H1 (cell line): ENCODE results near the gene ANKFN1. TPM values are rescaled to one million over a fixed set of nuclear protein-coding genes. Genes with fewer than 3 reads are reported as not detected.

ENCODE experiments used
- CTCF ChIA-PET: fragments of 300-600 bp; sonication (Branson Sonifier 250); formaldehyde crosslinking; loops from one replicate; lab custom pipeline; 2021; ENCODE audit not compliant: partially characterized antibody; lab: Charles Lee
- POLR2A ChIA-PET: fragments of 300-600 bp; sonication (Branson Sonifier 250); formaldehyde crosslinking; loops from one replicate; lab custom pipeline; 2021; ENCODE audit warnings: inconsistent platforms; ENCODE audit not compliant: partially characterized antibody; lab: Charles Lee
- DNase-seq, 2 experiments: peaks; one replicate each; pipeline versions ENCODE4 v3.0.0 to v3.0.0-alpha.2; 2010 to 2022; ENCODE audit warnings: low spot score in 2 of 2, low read depth in 1 of 2, mixed read lengths in 1 of 2
- FAIRE-seq: peaks from 2 replicates; lab custom pipeline; 2011; peaks lifted over from hg19 to GRCh38; lab: Jason Lieb, UNC
- H2AFZ ChIP-seq: 2 replicates; pipeline ENCODE4 v1.8.1; 2012; ENCODE audit warnings: low read length, inconsistent platforms
- H2AK5ac ChIP-seq: 2 replicates; pipeline ENCODE4 v1.6.1; 2013; ENCODE audit warnings: low read depth, low read length
- H2BK120ac ChIP-seq: replicated peaks from 2 replicates; pipeline ENCODE3; 2013; ENCODE audit warnings: low read depth, low read length, inconsistent platforms
- H2BK12ac ChIP-seq: 2 replicates; pipeline ENCODE4 v1.6.1; 2013; ENCODE audit warnings: low read depth, low read length
- H2BK15ac ChIP-seq: 2 replicates; pipeline ENCODE4 v1.6.1; 2013; ENCODE audit warnings: low read length
- H2BK20ac ChIP-seq: 2 replicates; pipeline ENCODE4 v1.6.1; 2013; ENCODE audit warnings: low read length
- H2BK5ac ChIP-seq: 2 replicates; pipeline ENCODE4 v1.6.1; 2013; ENCODE audit warnings: low read depth, low read length
- H3K14ac ChIP-seq: 2 replicates; pipeline ENCODE4 v1.6.1; 2013; ENCODE audit warnings: inconsistent platforms; ENCODE audit not compliant: insufficient read length
- H3K18ac ChIP-seq: 2 replicates; pipeline ENCODE4 v1.6.1; 2013; ENCODE audit warnings: low read length; ENCODE audit errors: extremely low read depth
- H3K23ac ChIP-seq: 2 replicates; pipeline ENCODE4 v1.6.1; 2013; ENCODE audit warnings: inconsistent platforms; ENCODE audit not compliant: insufficient read length
- H3K23me2 ChIP-seq: 2 replicates; pipeline ENCODE4 v1.6.1; 2013; ENCODE audit warnings: low read depth, low read length
- H3K27ac ChIP-seq: 2 replicates; pipeline ENCODE4 v1.6.1; 2011; ENCODE audit warnings: low read depth, low read length, inconsistent platforms
- H3K27me3 ChIP-seq, 4 experiments: replicated peaks in 1 of 4; 1 replicate in 1 of 4; 2 replicates in 3 of 4; pipeline versions ENCODE4 v1.6.1 to v1.8.1; 2011 to 2013; ENCODE audit warnings: low read length in 3 of 4, mild to moderate bottlenecking in 3 of 4, inconsistent platforms in 2 of 4, mixed read lengths in 2 of 4, moderate library complexity in 1 of 4; ENCODE audit not compliant: control insufficient read depth in 3 of 4, insufficient read depth in 3 of 4; ENCODE audit errors: extremely low read depth in 1 of 4
- H3K36me3 ChIP-seq, 4 experiments: 2 replicates each; pipeline versions ENCODE4 v1.6.1 to v1.8.1; 2011 to 2013; ENCODE audit warnings: mild to moderate bottlenecking in 4 of 4, low read length in 3 of 4, moderate library complexity in 2 of 4, control low read depth in 1 of 4, inconsistent platforms in 1 of 4; ENCODE audit not compliant: insufficient read depth in 4 of 4, control insufficient read depth in 2 of 4
- H3K4ac ChIP-seq: replicated peaks from 2 replicates; pipeline ENCODE3; 2013; ENCODE audit warnings: low read length, low read depth, mixed read lengths, inconsistent platforms; ENCODE audit not compliant: insufficient read length
- H3K4me1 ChIP-seq, 4 experiments: replicated peaks in 1 of 4; 1 replicate in 1 of 4; 2 replicates in 3 of 4; pipeline versions ENCODE4 v1.6.1 to v1.8.1; 2011 to 2013; ENCODE audit warnings: low read length in 3 of 4, inconsistent platforms in 2 of 4, mixed read lengths in 1 of 4; ENCODE audit not compliant: insufficient read depth in 4 of 4, control insufficient read depth in 3 of 4
- H3K4me2 ChIP-seq, 2 experiments: 2 replicates each; pipeline versions ENCODE4 v1.6.1 to v1.8.1; 2011 to 2013; ENCODE audit warnings: low read depth in 2 of 2, low read length in 2 of 2, control low read depth in 1 of 2, inconsistent platforms in 1 of 2, mild to moderate bottlenecking in 1 of 2; ENCODE audit not compliant: insufficient read depth in 1 of 2
- H3K4me3 ChIP-seq, 4 experiments: fragments of 200-600, 300-600 bp in 1 of 4; sonication (generic), shearing (Covaris generic), sonication (Bioruptor Twin) in 1 of 4; 2 replicates each; pipeline versions ENCODE4 v1.5.1 to v1.8.1; 2011 to 2016; ENCODE audit warnings: low read length in 4 of 4, low read depth in 3 of 4, control low read depth in 2 of 4, inconsistent platforms in 2 of 4, mild to moderate bottlenecking in 2 of 4, mixed read lengths in 1 of 4, moderate library complexity in 1 of 4; ENCODE audit not compliant: insufficient read depth in 2 of 4; ENCODE audit errors: extremely low read depth in 1 of 4
- H3K56ac ChIP-seq: replicated peaks from 2 replicates; pipeline ENCODE3; 2013; ENCODE audit warnings: low read depth, mild to moderate bottlenecking, mixed read lengths, low read length, inconsistent platforms; ENCODE audit not compliant: insufficient read length
- H3K79me1 ChIP-seq: 2 replicates; pipeline ENCODE4 v1.6.1; 2013; ENCODE audit warnings: low read depth, low read length, control low read depth
- H3K79me2 ChIP-seq, 2 experiments: 2 replicates each; pipeline versions ENCODE4 v1.6.1 to v1.8.1; 2012 to 2013; ENCODE audit warnings: low read length in 2 of 2, mild to moderate bottlenecking in 2 of 2, inconsistent platforms in 1 of 2; ENCODE audit not compliant: insufficient read depth in 2 of 2, control insufficient read depth in 1 of 2
- H3K9ac ChIP-seq, 4 experiments: replicated peaks in 1 of 4; 1 replicate in 1 of 4; 2 replicates in 3 of 4; pipeline versions ENCODE4 v1.6.1 to v1.8.1; 2011 to 2013; ENCODE audit warnings: low read depth in 3 of 4, low read length in 3 of 4, control low read depth in 2 of 4, mild to moderate bottlenecking in 2 of 4, moderate library complexity in 2 of 4, inconsistent platforms in 1 of 4; ENCODE audit errors: extremely low read depth in 1 of 4
- H3K9me3 ChIP-seq, 2 experiments: 2 replicates each; pipeline versions ENCODE4 v1.6.1 to v1.8.1; 2012 to 2013; ENCODE audit warnings: mild to moderate bottlenecking in 2 of 2, moderate library complexity in 2 of 2, control low read depth in 1 of 2, inconsistent platforms in 1 of 2, low read depth in 1 of 2, low read length in 1 of 2, mixed read lengths in 1 of 2; ENCODE audit not compliant: insufficient read depth in 2 of 2
- H4K20me1 ChIP-seq, 2 experiments: replicated peaks in 1 of 2; 2 replicates each; pipeline versions ENCODE3 to v1.8.1; 2011 to 2013; ENCODE audit warnings: inconsistent platforms in 2 of 2, low read length in 2 of 2, mild to moderate bottlenecking in 1 of 2; ENCODE audit not compliant: insufficient read depth in 2 of 2, control insufficient read depth in 1 of 2
- H4K5ac ChIP-seq: 2 replicates; pipeline ENCODE4 v1.6.1; 2013; ENCODE audit warnings: low read length, low read depth, mixed read lengths, inconsistent platforms; ENCODE audit not compliant: insufficient read length
- H4K8ac ChIP-seq: 2 replicates; pipeline ENCODE4 v1.8.0; 2013; ENCODE audit warnings: mild to moderate bottlenecking, moderate library complexity, low read length, inconsistent platforms; ENCODE audit not compliant: insufficient read depth; ENCODE audit errors: extremely low read depth
- H4K91ac ChIP-seq: replicated peaks from 2 replicates; pipeline ENCODE3; 2013; ENCODE audit warnings: low read length, mixed read lengths, inconsistent platforms; ENCODE audit not compliant: insufficient read length
- ASH2L ChIP-seq: fragments of 200-600, 300-600 bp; sonication (generic); IDR thresholded peaks from one replicate; pipeline ENCODE4 v1.7.1; 2017; ENCODE audit warnings: low read length
- HDAC2 ChIP-seq, 2 experiments: fragments of 300-600 bp in 1 of 2; sonication (generic) in 1 of 2; IDR thresholded peaks; 2 replicates each; pipeline ENCODE4 v1.6.1; 2011 to 2012; ENCODE audit warnings: low read depth in 2 of 2, low read length in 2 of 2, mild to moderate bottlenecking in 2 of 2, moderate library complexity in 2 of 2, borderline replicate concordance in 1 of 2, inconsistent platforms in 1 of 2
- MAX ChIP-seq: IDR thresholded peaks from 2 replicates; pipeline ENCODE4 v1.6.1; 2012; ENCODE audit warnings: inconsistent platforms
- NANOG ChIP-seq: IDR thresholded peaks from 2 replicates; pipeline ENCODE4 v1.6.1; 2011; ENCODE audit warnings: low read length, low read depth, mild to moderate bottlenecking, inconsistent platforms; ENCODE audit not compliant: insufficient read depth, poor library complexity, severe bottlenecking
- NRF1 ChIP-seq: IDR thresholded peaks from 2 replicates; pipeline ENCODE4 v1.6.1; 2011; ENCODE audit warnings: mild to moderate bottlenecking, low read depth, low read length, improper control_type of control experiment
- POU5F1 ChIP-seq: IDR thresholded peaks from 2 replicates; pipeline ENCODE4 v1.6.1; 2011; ENCODE audit warnings: low read depth, mild to moderate bottlenecking, low read length, moderate library complexity
- RAD21 ChIP-seq, 2 experiments: IDR thresholded peaks in 1 of 2; conservative IDR thresholded peaks in 1 of 2; 2 replicates each; pipeline ENCODE4 v1.6.1; 2011; ENCODE audit warnings: low read depth in 2 of 2, low read length in 2 of 2, improper control_type of control experiment in 1 of 2, inconsistent platforms in 1 of 2, mild to moderate bottlenecking in 1 of 2, moderate library complexity in 1 of 2
- SIN3A ChIP-seq, 2 experiments: IDR thresholded peaks in 1 of 2; conservative IDR thresholded peaks in 1 of 2; 2 replicates each; pipeline ENCODE4 v1.6.1; 2011 to 2012; ENCODE audit warnings: low read length in 2 of 2, improper control_type of control experiment in 1 of 2, low read depth in 1 of 2, mild to moderate bottlenecking in 1 of 2
- SP1 ChIP-seq: IDR thresholded peaks from 2 replicates; pipeline ENCODE4 v1.6.1; 2011; ENCODE audit warnings: low read depth, low read length
- SP4 ChIP-seq: IDR thresholded peaks from 2 replicates; pipeline ENCODE4 v1.6.1; 2012; ENCODE audit warnings: low read length, inconsistent platforms
- SUZ12 ChIP-seq: fragments of 200-600 bp; sonication (generic); IDR thresholded peaks from 2 replicates; pipeline ENCODE4 v1.6.1; 2012; ENCODE audit warnings: mild to moderate bottlenecking, inconsistent platforms, low read length, moderate library complexity, mixed read lengths
- TBP ChIP-seq: IDR thresholded peaks from 2 replicates; pipeline ENCODE4 v1.6.1; 2011; ENCODE audit warnings: low read depth, low read length, improper control_type of control experiment
- TEAD4 ChIP-seq: IDR thresholded peaks from 2 replicates; pipeline ENCODE4 v1.6.1; 2012; ENCODE audit warnings: low read depth, low read length, inconsistent platforms, mixed read lengths
- YY1 ChIP-seq: IDR thresholded peaks from 2 replicates; pipeline ENCODE4 v1.6.1; 2011; ENCODE audit warnings: low read depth, mild to moderate bottlenecking, low read length
- polyA plus RNA-seq, 7 experiments: library from polyadenylated mRNA; depleted of rRNA in 3 of 7; stranded (reverse) in 5 of 7; unstranded in 2 of 7; fragments of >200 nt in 5 of 7; fragments of 200-250 nt in 2 of 7; gene quantifications; 1 replicate in 5 of 7; 2 replicates in 1 of 7; 4 replicates in 1 of 7; pipeline versions ENCODE4 v1.2.1 to v1.2.3, GENCODE V29; 2011 to 2013; ENCODE audit warnings: missing spikeins in 2 of 7, mixed read lengths in 2 of 7
- total RNA-seq: library from RNA; stranded (reverse); fragmentation: NEBNext Ultra II Directional; extraction: Animal tissue kit (Norgen Biotek cat#: 25700); gene quantifications from 2 replicates; pipeline ENCODE4 v1.2.1, GENCODE V29; 2021

The ANKFN1 gene
- total and polyA plus RNA-seq, 2 of the 8 experiments (the other 6 are each of a cell fraction or from before 2014, with no cell fraction given) = not detected

DNA sequence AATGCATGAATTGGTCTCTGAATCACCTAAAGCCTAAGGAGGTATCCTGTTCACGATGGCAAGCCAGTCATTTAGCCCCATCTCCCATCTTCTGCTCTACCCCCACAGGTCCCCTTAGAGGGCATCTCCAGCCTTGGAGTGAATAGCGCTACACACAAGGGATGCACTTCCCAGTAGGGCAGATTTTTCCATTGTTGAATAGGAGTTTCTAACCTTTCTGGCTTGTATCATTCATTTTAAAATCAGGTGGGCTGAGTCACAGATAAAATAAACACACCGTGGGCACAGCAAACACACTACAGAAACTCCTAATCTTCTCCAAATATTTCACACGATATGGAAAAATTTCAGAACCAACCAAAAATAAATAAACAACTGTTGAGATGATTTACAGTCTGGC, 239.0 kb downstream of the ANKFN1 start (continued):
- no peak for TF ChIP-seq ASH2L
- TF ChIP-seq SP1 = no peak

- ChIA-PET POLR2A (no interaction called here), CTCF (no interaction called here)
- H3K36me3 ChIP-seq = no peaks in the 10 kb centered on the region
- no peak overlapping the region for H2BK5ac ChIP-seq
- no peak overlapping the region for H4K91ac ChIP-seq
- H4K5ac ChIP-seq = no peak overlapping the region
- H2BK12ac ChIP-seq = no peak overlapping the region
- no peak overlapping the region for H3K14ac ChIP-seq
- H2BK120ac ChIP-seq = no peak overlapping the region
- H3K23ac ChIP-seq = no peak overlapping the region
- FAIRE-seq = no peak
- H3K4me3 ChIP-seq = no peak overlapping the region
- no peaks in the 10 kb centered on the region for H3K79me1 ChIP-seq
- H3K79me2 ChIP-seq = no peaks in the 10 kb centered on the region
- H2AFZ ChIP-seq = no peak overlapping the region
- H4K8ac ChIP-seq = no peak overlapping the region
- no peak overlapping the region for H3K4ac ChIP-seq
- H3K4me1 ChIP-seq = no peaks in the 10 kb centered on the region
- no peak overlapping the region for H3K27ac ChIP-seq
- no peaks in the 10 kb centered on the region for H4K20me1 ChIP-seq
- no peak overlapping the region for H3K18ac ChIP-seq
- H2BK20ac ChIP-seq = no peak overlapping the region
- H3K9me3 ChIP-seq = no peaks in the 10 kb centered on the region
- no peak overlapping the region for H3K4me2 ChIP-seq
- no peak overlapping the region for H2AK5ac ChIP-seq
- H2BK15ac ChIP-seq = no peak overlapping the region
- no peak for DNase-seq
- H3K23me2 ChIP-seq = no peaks in the 10 kb centered on the region
- no peak overlapping the region for H3K56ac ChIP-seq
- H3K9ac ChIP-seq = no peak overlapping the region
- H3K27me3 ChIP-seq = no peaks in the 10 kb centered on the region
- TF ChIP-seq YY1 = no peak
- no peak for TF ChIP-seq RAD21 (IDR thresholded peaks at IDR 0.05 in 1 of 2, conservative IDR thresholded peaks at IDR 0.05 in 1 of 2; ENCODE audit: low read depth in 2 of 2, low read length in 2 of 2)
- TF ChIP-seq SP4 = no peak
- TF ChIP-seq SUZ12 = no peak
- TF ChIP-seq TBP = no peak
- TF ChIP-seq SIN3A (conservative IDR thresholded peaks at IDR 0.05 in 1 of 2, IDR thresholded peaks at IDR 0.05 in 1 of 2; ENCODE audit: low read depth in 1 of 2, low read length in 2 of 2) = no peak
- TF ChIP-seq NRF1 = no peak
- no peak for TF ChIP-seq TEAD4
- no peak for TF ChIP-seq HDAC2 (IDR thresholded peaks at IDR 0.05; ENCODE audit: borderline replicate concordance in 1 of 2, low read depth in 2 of 2, low read length in 2 of 2)
- no peak for TF ChIP-seq SP1
- no peak for TF ChIP-seq MAX
- TF ChIP-seq NANOG = no peak
- TF ChIP-seq POU5F1 = no peak
Observed at GRCh38 chr17:56393156-56393555, 239.9 kb downstream of the ANKFN1 start.
